UCSD-AML1 (cell line): ENCODE measurements around the gene SGPL1.
"Not testable (repeated sequence)": the region's sequence is repeated elsewhere in the genome, so short reads cannot be mapped to it uniquely, and the experiment has no call there.

Source experiments
- DNase-seq: peaks from one replicate; lab custom pipeline; 2025; ENCODE audit not compliant: unreplicated experiment; lab: John Stamatoyannopoulos, UW

The SGPL1 gene

GRCh38 chr10:70918851-70919530 lies 103.2 kb downstream of the SGPL1 start:
- no peak for DNase-seq

GRCh38 chr10:70919906-70920305 lies 104.2 kb downstream of the SGPL1 start:
- not testable (repeated sequence) for DNase-seq

- no peak for DNase-seq
Observed at GRCh38 chr10:70920519-70920918, 104.8 kb downstream of the SGPL1 start.

GRCh38 chr10:70921285-70921684 lies 105.5 kb downstream of the SGPL1 start:
- no peak for DNase-seq

- DNase-seq = no peak
Observed at GRCh38 chr10:70923696-70924095, 107.9 kb downstream of the SGPL1 start.

- DNase-seq = peak; percentile 58
Observed at GRCh38 chr10:70925377-70926225, 109.9 kb downstream of the SGPL1 start.

GRCh38 chr10:70926226-70927000 lies 110.7 kb downstream of the SGPL1 start:
- DNase-seq = no peak

GRCh38 chr10:70927189-70927943 lies 111.6 kb downstream of the SGPL1 start:
- DNase-seq = no peak

- no peak for DNase-seq
Observed at GRCh38 chr10:70928140-70928539, 112.4 kb downstream of the SGPL1 start.

- no peak for DNase-seq
Observed at GRCh38 chr10:70930263-70931000, 114.7 kb downstream of the SGPL1 start.
